Fibroblast of upper back skin (primary cell): ENCODE results near the gene TK2.
A peak's percentile ranks its signal among the peaks of the same experiment; 100 is the strongest.
"Not testable (repeated sequence)": the region's sequence is repeated elsewhere in the genome, so short reads cannot be mapped to it uniquely, and the experiment has no call there.

Source experiments
- DNase-seq: peaks from one replicate; pipeline ENCODE4 v3.0.0-alpha.2; 2013

The TK2 gene

GRCh38 chr16:66502020-66502913 lies 47.7 kb downstream of the TK2 start:
- DNase-seq: peak; percentile 58

GRCh38 chr16:66501563-66501962 lies 48.4 kb downstream of the TK2 start:
- not testable (repeated sequence) for DNase-seq

- not testable (repeated sequence) for DNase-seq
These were observed 52.0 kb downstream of the TK2 start for GRCh38 chr16:66497921-66498320.

GRCh38 chr16:66496226-66496625 lies 53.7 kb downstream of the TK2 start:
- not testable (repeated sequence) for DNase-seq

DNA sequence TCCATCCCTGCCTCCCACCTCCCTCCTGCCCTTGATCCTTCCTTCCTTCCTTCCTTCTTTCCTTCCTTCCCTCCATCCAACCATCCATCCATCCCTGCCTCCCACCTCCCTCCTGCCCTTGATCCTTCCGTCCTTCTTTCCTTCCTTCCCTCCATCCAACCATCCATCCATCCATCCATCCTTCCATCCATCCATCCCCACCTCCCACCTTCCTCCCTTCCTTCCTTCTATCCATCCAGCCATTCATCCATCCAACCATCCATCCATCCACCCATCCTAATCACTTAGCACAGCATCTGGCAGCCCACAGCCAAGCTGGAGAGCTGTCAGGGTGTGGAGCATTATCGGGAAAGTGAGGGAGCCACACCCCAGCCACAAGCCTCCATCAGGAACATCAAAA lies 54.5 kb downstream of the TK2 start:
- DNase-seq: no peak

DNA sequence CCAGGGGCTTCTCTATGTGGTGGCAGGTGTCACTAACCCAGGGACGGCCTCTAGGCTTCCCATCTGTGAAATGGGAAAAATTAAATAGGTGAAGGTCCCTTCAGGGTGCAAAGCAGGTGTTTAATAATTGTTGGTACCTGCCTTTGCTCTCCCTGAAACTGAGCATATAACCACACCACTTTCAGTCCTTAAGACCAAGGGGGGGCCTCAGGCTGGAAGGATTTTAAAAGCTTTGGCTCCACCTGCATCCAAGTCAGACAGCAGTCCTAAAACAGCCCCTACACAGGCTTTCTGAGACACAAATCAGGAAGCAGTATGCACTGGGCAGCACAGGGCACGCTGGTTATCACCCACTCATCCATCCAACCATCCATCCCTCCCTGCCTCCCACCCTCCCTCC lies 55.0 kb downstream of the TK2 start:
- no peak for DNase-seq

GRCh38 chr16:66493490-66494401 lies 56.2 kb downstream of the TK2 start:
- no peak for DNase-seq

- DNase-seq: no peak
These were observed 58.2 kb downstream of the TK2 start for GRCh38 chr16:66491716-66492064.

- no peak for DNase-seq
These were observed 58.9 kb downstream of the TK2 start for GRCh38 chr16:66490774-66491715.

DNA sequence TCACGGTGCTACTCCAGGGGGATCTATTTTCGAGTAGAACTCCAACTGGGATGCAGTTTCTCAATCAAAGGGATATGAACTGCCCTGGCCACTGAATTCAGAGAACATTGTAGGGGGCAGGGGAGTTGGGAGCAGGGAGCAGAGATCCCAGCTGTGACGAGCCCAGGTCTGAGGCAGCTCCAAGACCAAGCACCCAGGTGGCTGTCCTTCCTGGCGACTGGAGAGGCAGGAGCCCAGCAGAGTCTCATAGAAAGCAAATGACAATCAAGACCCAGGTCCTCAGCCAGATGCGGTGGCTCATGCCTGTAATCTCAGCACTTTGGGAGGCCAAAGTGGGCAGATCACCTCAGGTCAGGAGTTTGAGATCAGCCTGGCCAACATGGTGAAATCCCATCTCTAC lies 60.1 kb downstream of the TK2 start:
- DNase-seq: no peak

GRCh38 chr16:66489385-66489784 lies 60.5 kb downstream of the TK2 start:
- DNase-seq: no peak

GRCh38 chr16:66488505-66488904 lies 61.4 kb downstream of the TK2 start:
- DNase-seq: no peak

DNA sequence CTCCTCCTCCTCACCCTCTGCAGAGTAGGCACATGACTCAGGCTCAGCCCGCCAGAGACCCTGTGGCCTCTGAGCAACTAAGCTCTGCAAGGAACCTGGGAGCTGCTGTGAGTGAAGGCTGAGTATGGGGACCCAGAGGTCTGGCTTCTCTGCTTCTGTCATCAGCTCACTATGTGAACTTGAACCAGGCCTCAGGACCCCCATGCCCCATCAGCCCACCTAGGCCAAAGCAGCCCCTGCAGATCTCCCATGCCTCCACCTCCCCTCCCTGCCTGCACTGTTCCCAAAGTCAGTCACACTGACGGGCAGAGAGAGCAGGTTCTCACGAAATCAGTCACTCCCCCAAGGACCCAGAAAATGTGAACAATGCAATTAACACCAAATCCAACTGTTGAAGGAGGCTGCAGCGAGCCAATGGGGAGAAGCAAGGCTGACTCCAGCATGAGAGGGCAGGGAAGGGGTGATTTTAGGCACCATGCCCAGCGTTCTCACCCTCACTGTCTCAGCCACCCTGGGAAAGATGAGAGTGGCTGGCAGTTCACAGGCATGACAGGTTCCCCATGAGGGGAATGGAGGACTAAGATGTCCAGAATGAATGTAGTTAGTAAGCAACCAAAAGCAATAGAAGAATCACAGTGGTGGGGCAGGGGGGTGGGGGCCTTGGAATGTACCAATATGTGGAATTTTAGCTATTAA lies 62.2 kb downstream of the TK2 start:
- no peak for DNase-seq

DNA sequence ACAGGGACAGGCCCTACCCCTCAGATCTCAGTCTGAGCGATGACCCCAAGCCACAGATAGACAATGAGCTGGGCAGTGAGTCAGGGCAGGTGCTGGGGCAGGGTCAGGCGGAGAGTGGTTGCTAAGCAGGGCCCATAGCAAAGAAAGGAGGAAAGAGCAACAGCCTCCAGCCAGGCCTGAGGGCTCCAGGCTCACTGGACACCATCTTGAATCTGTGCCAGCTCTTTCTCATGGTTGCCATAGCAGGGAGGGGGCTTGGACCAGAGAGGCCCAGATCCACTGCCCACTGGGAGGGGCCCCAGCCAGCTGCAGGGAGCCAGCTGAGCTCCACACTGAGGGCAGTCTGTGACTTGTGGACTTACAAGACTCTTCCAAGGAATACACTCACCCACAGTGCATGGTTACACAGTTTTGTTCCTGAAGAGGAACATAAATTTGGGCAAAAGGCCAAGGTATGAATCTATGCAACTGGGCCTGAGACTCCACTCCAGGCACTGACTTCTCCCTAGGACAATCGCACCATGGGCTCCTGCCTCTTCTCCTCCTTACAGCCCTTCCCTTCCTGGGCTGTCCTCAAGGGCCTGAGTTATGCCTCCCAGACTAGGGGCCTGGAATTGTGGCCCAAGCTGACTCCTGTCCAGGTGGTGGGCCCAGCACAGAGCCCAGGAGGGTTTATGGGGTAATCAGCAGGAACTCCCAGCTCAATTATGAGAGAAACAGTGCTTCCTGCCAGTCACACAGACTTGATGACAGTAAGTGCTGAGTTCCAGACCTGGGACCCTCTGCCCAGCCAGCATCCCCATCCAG lies 62.9 kb downstream of the TK2 start:
- peak; percentile 72 for DNase-seq

- DNase-seq: no peak
These were observed 63.6 kb downstream of the TK2 start for GRCh38 chr16:66486199-66486772.

DNA sequence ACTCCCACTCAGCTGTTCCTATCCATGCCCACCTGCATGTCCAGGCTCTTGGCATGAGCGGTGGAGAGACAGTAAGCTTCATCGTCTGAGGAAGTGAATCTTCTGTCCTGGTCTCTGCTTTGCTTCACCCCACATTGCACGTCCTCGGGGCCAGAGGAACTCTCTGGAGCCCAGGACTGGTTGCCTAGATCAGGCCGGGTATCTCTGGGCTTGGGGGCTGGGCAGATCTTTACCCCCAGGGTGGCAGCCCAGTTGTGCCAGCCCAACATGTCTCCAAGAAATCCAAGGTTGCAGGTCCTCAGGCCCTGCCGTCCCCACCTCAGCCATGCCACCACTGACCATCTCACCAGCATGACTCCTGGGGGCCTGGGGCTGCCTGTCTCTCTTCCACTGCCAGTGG lies 64.5 kb downstream of the TK2 start:
- no peak for DNase-seq

GRCh38 chr16:66484453-66485213 lies 65.3 kb downstream of the TK2 start:
- no peak for DNase-seq

GRCh38 chr16:66483689-66484452 lies 66.1 kb downstream of the TK2 start:
- DNase-seq: peak; percentile 65

DNA sequence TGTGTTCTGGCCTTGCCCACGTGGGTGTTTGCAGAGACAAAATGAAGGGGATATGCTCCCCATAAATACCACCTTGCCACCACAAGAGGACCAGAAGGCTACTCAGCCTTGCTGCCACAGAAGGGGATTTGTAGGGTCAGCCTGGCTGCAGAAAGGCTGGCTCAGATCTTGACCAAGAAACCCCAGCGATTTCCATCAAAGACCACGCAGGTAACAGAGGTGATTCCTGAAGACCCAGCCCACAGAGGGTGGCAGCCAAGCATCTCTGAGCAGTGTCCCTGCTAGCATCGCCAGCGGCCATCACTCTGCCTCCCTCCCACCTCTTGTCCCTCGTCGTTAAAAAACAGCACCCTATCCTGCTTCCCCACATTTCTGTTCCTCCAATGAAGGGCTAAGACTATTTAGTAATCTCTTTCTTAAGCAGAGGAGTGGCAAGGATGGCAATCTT lies 68.0 kb downstream of the TK2 start:
- no peak for DNase-seq
